SK-N-SH treated with all-trans-retinoic acid at 6 μM for 48 hours (cell line): ENCODE data around the gene ANKDD1B.

ENCODE experiments used
- ARNTL ChIP-seq: fragments of 450-650 bp; formaldehyde crosslinking; IDR thresholded peaks from 2 replicates; pipeline ENCODE4 v1.5.0; 2020; ENCODE audit warnings: low read depth, mild to moderate bottlenecking, moderate library complexity, borderline replicate concordance
- BACH2 ChIP-seq: fragments of 250-450 bp; sonication (Bioruptor Pico); IDR thresholded peaks from 2 replicates; pipeline ENCODE4 v1.9.0; 2021; ENCODE audit warnings: mild to moderate bottlenecking, borderline replicate concordance
- CREB5 ChIP-seq: fragments of 250-450 bp; sonication (Bioruptor Pico); IDR thresholded peaks from 2 replicates; pipeline ENCODE4 v1.5.1; 2020; ENCODE audit warnings: low read depth, mild to moderate bottlenecking, moderate library complexity
- CSRNP3 ChIP-seq: fragments of 250-450 bp; sonication (Bioruptor Pico); IDR thresholded peaks from 2 replicates; pipeline ENCODE4 v1.5.1; 2021; ENCODE audit warnings: mild to moderate bottlenecking, moderate library complexity
- GLIS3 ChIP-seq: fragments of 250-450 bp; sonication (Bioruptor Pico); IDR thresholded peaks from 2 replicates; pipeline ENCODE4 v1.5.0; 2020; ENCODE audit warnings: mild to moderate bottlenecking, moderate library complexity
- PATZ1 ChIP-seq: fragments of 250-450 bp; sonication (Bioruptor Pico); IDR thresholded peaks from 2 replicates; pipeline ENCODE4 v1.8.0; 2020; ENCODE audit warnings: mild to moderate bottlenecking, moderate library complexity, borderline replicate concordance
- POU6F1 ChIP-seq: fragments of 250-450 bp; sonication (Bioruptor Pico); IDR thresholded peaks from 2 replicates; pipeline ENCODE4 v1.8.0; 2021; ENCODE audit warnings: low read depth, mild to moderate bottlenecking, moderate library complexity, borderline replicate concordance
- RARB ChIP-seq: fragments of 250-450 bp; sonication (Bioruptor Pico); IDR thresholded peaks from 2 replicates; pipeline ENCODE4 v1.8.0; 2021; ENCODE audit warnings: mild to moderate bottlenecking, moderate library complexity
- TCF4 ChIP-seq: fragments of 250-450 bp; sonication (Bioruptor Pico); IDR thresholded peaks from 2 replicates; pipeline ENCODE4 v1.8.0; 2021; ENCODE audit warnings: mild to moderate bottlenecking, moderate library complexity, borderline replicate concordance
- ZC3H10 ChIP-seq: fragments of 250-450 bp; sonication (Bioruptor Pico); IDR thresholded peaks from 2 replicates; pipeline ENCODE4 v1.5.1; 2021; ENCODE audit warnings: mild to moderate bottlenecking, moderate library complexity
- ZFP3 ChIP-seq: fragments of 250-450 bp; sonication (Bioruptor Pico); IDR thresholded peaks from 2 replicates; pipeline ENCODE4 v1.5.0; 2020; ENCODE audit warnings: mild to moderate bottlenecking, moderate library complexity
- ZFP30 ChIP-seq: fragments of 450-650 bp; formaldehyde crosslinking; IDR thresholded peaks from 2 replicates; pipeline ENCODE4 v1.5.0; 2022; ENCODE audit warnings: mild to moderate bottlenecking, moderate library complexity
- ZNF8 ChIP-seq: fragments of 450-650 bp; formaldehyde crosslinking; IDR thresholded peaks from 2 replicates; pipeline ENCODE4 v1.5.0; 2020; ENCODE audit warnings: mild to moderate bottlenecking, moderate library complexity

- TF ChIP-seq ZFP3 (no peak), PATZ1 (CRISPR knock-in tag) (no peak), ARNTL (CRISPR knock-in tag) (no peak), RARB (CRISPR knock-in tag) (no peak), ZC3H10 (CRISPR knock-in tag) (no peak), CREB5 (CRISPR knock-in tag) (no peak), CSRNP3 (CRISPR knock-in tag) (no peak), ZNF8 (CRISPR knock-in tag) (no peak), ZFP30 (CRISPR knock-in tag) (no peak), GLIS3 (CRISPR knock-in tag) (no peak), POU6F1 (CRISPR knock-in tag) (no peak), TCF4 (no peak), BACH2 (CRISPR knock-in tag) (no peak)
Observed at GRCh38 chr5:75706016-75706415, 94.8 kb downstream of the ANKDD1B start.
